Esophagus squamous epithelium (tissue), 4 donors: ENCODE results near the gene TMCC1.

Experiments used
- CTCF ChIP-seq, 6 experiments: fragments of 450-650 bp in 4 of 6; fragments of 200-600 bp in 2 of 6; sonication (generic) in 2 of 6; IDR thresholded peaks; one replicate each; pipeline ENCODE4 v1.5.1; 2016 to 2019; ENCODE audit warnings: antibody characterized with exemption in 6 of 6, mild to moderate bottlenecking in 4 of 6, moderate library complexity in 4 of 6
- POLR2A ChIP-seq, 4 donors: fragments of 450-650 bp; IDR thresholded peaks; one replicate each; pipeline ENCODE4 v1.6.1; 2017; ENCODE audit warnings: antibody characterized with exemption in 4 of 4, mild to moderate bottlenecking in 4 of 4, moderate library complexity in 3 of 4

- no peak for TF ChIP-seq CTCF (IDR thresholded peaks at IDR 0.05)
- no peak for TF ChIP-seq POLR2A (IDR thresholded peaks at IDR 0.05)
Observed at GRCh38 chr3:129648391-129648790, 245.1 kb downstream of the TMCC1 start.
